Caco-2 (cell line): ENCODE measurements around the gene DRC1. TPM values are rescaled to one million over a fixed set of nuclear protein-coding genes. Genes with fewer than 3 reads are reported as not detected.

Source experiments
- BruUV-seq: library from RNA; stranded (reverse); fragments of 400-500 nt; replicated peaks from 2 replicates; lab custom pipeline; 2021; lab: Mats Ljungman, UMichigan
- CTCF ChIA-PET: fragments of 300-600 bp; sonication (Branson Sonifier 250); formaldehyde crosslinking; loops from one replicate; lab custom pipeline; 2022; ENCODE audit warnings: antibody characterized with exemption; lab: Charles Lee
- POLR2A ChIA-PET: fragments of 300-600 bp; sonication (Branson Sonifier 250); formaldehyde crosslinking; loops from one replicate; lab custom pipeline; 2022; ENCODE audit warnings: antibody characterized with exemption; lab: Charles Lee
- DNase-seq, 2 experiments: peaks; one replicate each; pipeline versions ENCODE4 v3.0.0 to v3.0.0-alpha.2; 2020 to 2022
- H3K27me3 ChIP-seq: replicated peaks from 2 replicates; pipeline ENCODE4 v1.6.0; 2011; ENCODE audit warnings: low read length; ENCODE audit not compliant: control insufficient read depth, insufficient read depth
- H3K36me3 ChIP-seq: 2 replicates; pipeline ENCODE4 v1.5.1; 2011; ENCODE audit warnings: low read length; ENCODE audit not compliant: control insufficient read depth, insufficient read depth
- H3K4me1 ChIP-seq: fragments of 250-450 bp; sonication (Bioruptor Pico); 2 replicates; pipeline ENCODE4 v1.5.1; 2020; ENCODE audit warnings: mild to moderate bottlenecking
- H3K4me3 ChIP-seq: 2 replicates; pipeline ENCODE4 v1.5.1; 2011; ENCODE audit warnings: low read depth, mild to moderate bottlenecking, control low read depth, low read length
- H3K9me3 ChIP-seq: fragments of 250-450 bp; sonication (Bioruptor Pico); 2 replicates; pipeline ENCODE4 v1.5.1; 2020; ENCODE audit warnings: mild to moderate bottlenecking, moderate library complexity
- H3K27ac Mint-ChIP-seq: one replicate; pipeline ENCODE4 v1.8.0; 2022; ENCODE audit warnings: mixed read lengths; ENCODE audit not compliant: unreplicated experiment
- H3K27me3 Mint-ChIP-seq: one replicate; pipeline ENCODE4 v1.8.0; 2022; ENCODE audit warnings: mixed read lengths; ENCODE audit not compliant: insufficient read depth, unreplicated experiment
- H3K36me3 Mint-ChIP-seq: one replicate; pipeline ENCODE4 v1.8.0; 2022; ENCODE audit warnings: mild to moderate bottlenecking, mixed read lengths; ENCODE audit not compliant: insufficient read depth, unreplicated experiment
- H3K4me1 Mint-ChIP-seq: one replicate; pipeline ENCODE4 v1.8.0; 2022; ENCODE audit warnings: low read depth, mixed read lengths; ENCODE audit not compliant: unreplicated experiment
- H3K4me3 Mint-ChIP-seq: one replicate; pipeline ENCODE4 v1.8.0; 2022; ENCODE audit warnings: mild to moderate bottlenecking, moderate library complexity, mixed read lengths; ENCODE audit not compliant: unreplicated experiment
- H3K9me3 Mint-ChIP-seq: one replicate; pipeline ENCODE4 v1.8.0; 2022; ENCODE audit warnings: mixed read lengths; ENCODE audit not compliant: unreplicated experiment
- CTCF ChIP-seq, 2 experiments: fragments of 200-600 bp in 1 of 2; IDR thresholded peaks; 1 replicate in 1 of 2; 2 replicates in 1 of 2; pipeline versions ENCODE4 v1.5.1 to v1.8.0; 2011 to 2022; ENCODE audit warnings: antibody characterized with exemption in 1 of 2, control low read depth in 1 of 2, inconsistent platforms in 1 of 2, low read depth in 1 of 2, low read length in 1 of 2, mild to moderate bottlenecking in 1 of 2, moderate library complexity in 1 of 2; ENCODE audit not compliant: insufficient read depth in 1 of 2, severe bottlenecking in 1 of 2, unreplicated experiment in 1 of 2
- intact Hi-C: fragments of 100-400 bp; cut with micrococcal nuclease; formaldehyde crosslinking; loops from one replicate; pipeline ENCODE4 v1.10.0; 2022; ENCODE audit not compliant: unreplicated experiment
- total RNA-seq: library from RNA; stranded (reverse); gene quantifications from 2 replicates; pipeline ENCODE4 v1.2.3, GENCODE V29; 2022

DRC1 gene
- total RNA-seq, 1 experiment from 2014 or later, result 1.1 TPM

- TF ChIP-seq CTCF (IDR thresholded peaks at IDR 0.05; ENCODE audit: insufficient read depth in 1 of 2, low read depth in 1 of 2, low read length in 1 of 2, severe bottlenecking in 1 of 2, unreplicated experiment in 1 of 2), result no peak
- no peaks in the 10 kb centered on the region for H3K4me1 ChIP-seq
- Mint-ChIP-seq H3K4me1 (no peaks in the 10 kb centered on the region), H3K27ac (no peak overlapping the region), H3K27me3 (no peaks in the 10 kb centered on the region), H3K36me3 (no peaks in the 10 kb centered on the region), H3K4me3 (no peak overlapping the region), H3K9me3 (no peaks in the 10 kb centered on the region)
- no TSS peak for BruUV-seq
- intact Hi-C loops, result no loop called here
- no peaks in the 10 kb centered on the region for H3K36me3 ChIP-seq
- no peak for DNase-seq
- no peaks in the 10 kb centered on the region for H3K9me3 ChIP-seq
- CTCF ChIA-PET, result no interaction called here
- H3K27me3 ChIP-seq, result no peaks in the 10 kb centered on the region
- POLR2A ChIA-PET, result no interaction called here
- H3K4me3 ChIP-seq, result no peak overlapping the region
These were observed 21.4 kb downstream of the DRC1 start for GRCh38 chr2:26422947-26423629.

- Mint-ChIP-seq H3K4me1 (no peaks in the 10 kb centered on the region), H3K9me3 (no peaks in the 10 kb centered on the region), H3K36me3 (no peaks in the 10 kb centered on the region), H3K27me3 (no peaks in the 10 kb centered on the region), H3K27ac (no peak overlapping the region), H3K4me3 (no peak overlapping the region)
- Histone ChIP-seq H3K36me3 (no peaks in the 10 kb centered on the region), H3K27me3 (no peaks in the 10 kb centered on the region), H3K9me3 (no peaks in the 10 kb centered on the region), H3K4me1 (no peaks in the 10 kb centered on the region), H3K4me3 (no peak overlapping the region)
- intact Hi-C loops, result no loop called here
- POLR2A ChIA-PET, result no interaction called here
- TF ChIP-seq CTCF (IDR thresholded peaks at IDR 0.05; ENCODE audit: insufficient read depth in 1 of 2, low read depth in 1 of 2, low read length in 1 of 2, severe bottlenecking in 1 of 2, unreplicated experiment in 1 of 2), result no peak
- no TSS peak for BruUV-seq
- DNase-seq, result no peak
- CTCF ChIA-PET, result no interaction called here
These were observed 22.0 kb downstream of the DRC1 start for GRCh38 chr2:26423750-26424149.

- POLR2A ChIA-PET, result no interaction called here
- H3K27me3 ChIP-seq, result no peaks in the 10 kb centered on the region
- H3K36me3 ChIP-seq, result no peaks in the 10 kb centered on the region
- Mint-ChIP-seq H3K9me3 (no peaks in the 10 kb centered on the region), H3K27ac (no peak overlapping the region), H3K4me1 (no peaks in the 10 kb centered on the region), H3K4me3 (no peak overlapping the region), H3K36me3 (no peaks in the 10 kb centered on the region), H3K27me3 (no peaks in the 10 kb centered on the region)
- no peak for DNase-seq
- no peaks in the 10 kb centered on the region for H3K9me3 ChIP-seq
- no TSS peak for BruUV-seq
- no peaks in the 10 kb centered on the region for H3K4me1 ChIP-seq
- intact Hi-C loops, result no loop called here
- no peak for TF ChIP-seq CTCF (IDR thresholded peaks at IDR 0.05; ENCODE audit: insufficient read depth in 1 of 2, low read depth in 1 of 2, low read length in 1 of 2, severe bottlenecking in 1 of 2, unreplicated experiment in 1 of 2)
- H3K4me3 ChIP-seq, result no peak overlapping the region
- CTCF ChIA-PET, result no interaction called here
These were observed 22.5 kb downstream of the DRC1 start for GRCh38 chr2:26424221-26424620.
